ENCODE results near the gene NDUFB7. TPM values are rescaled to one million over a fixed set of nuclear protein-coding genes. Genes with fewer than 3 reads are reported as not detected.

NDUFB7 gene
- polyA plus RNA-seq, 1 of the 3 experiments (the other 2 are of a cell fraction), result 465 TPM

DNA sequence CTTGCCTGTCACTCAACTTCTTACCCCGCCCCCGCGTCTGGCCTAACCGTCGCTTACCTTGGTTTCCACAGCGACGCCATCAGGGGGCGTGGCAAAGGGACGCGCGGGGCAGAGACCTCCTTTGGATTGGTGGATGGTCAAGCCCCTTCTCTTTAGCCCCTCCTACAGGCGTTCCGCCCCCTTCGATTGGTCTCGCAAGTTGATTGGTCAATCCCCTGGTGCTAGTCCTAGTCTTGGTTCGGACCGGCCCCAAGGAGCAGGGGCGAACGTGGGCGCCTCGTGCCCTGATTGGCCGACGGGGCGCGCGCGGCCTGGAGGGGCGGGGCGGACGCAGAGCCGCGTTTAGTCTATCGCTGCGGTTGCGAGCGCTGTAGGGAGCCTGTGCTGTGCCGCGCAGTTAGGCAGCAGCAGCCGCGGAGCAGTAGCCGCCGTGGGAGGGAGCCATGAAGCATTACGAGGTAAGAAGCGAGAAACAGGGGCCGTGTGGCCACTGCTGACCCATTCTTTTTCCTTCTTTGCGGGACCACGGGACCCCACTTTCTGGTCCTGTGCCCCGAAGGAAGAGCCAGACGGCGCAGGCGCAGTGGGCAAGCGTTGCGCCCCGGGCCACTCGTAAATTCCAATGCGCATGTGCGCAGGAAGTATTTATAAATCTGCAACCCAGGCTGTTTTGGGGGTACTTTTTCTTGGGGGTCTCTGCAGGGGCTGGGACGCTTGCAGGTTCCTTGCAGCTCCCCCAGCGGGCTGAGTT is 42.4 kb downstream of the NDUFB7 start, which contains the start of gene TECR (continued):
- peak; percentile 84 for TF ChIP-seq MXI1 (IDR thresholded peaks at IDR 0.05; ENCODE audit: low read depth, low read length)
- TF ChIP-seq YY1 (IDR thresholded peaks at IDR 0.05; ENCODE audit: low read depth), result no peak
- TF ChIP-seq NFIC (IDR thresholded peaks at IDR 0.05; ENCODE audit: borderline replicate concordance), result no peak
- TF ChIP-seq TAF1 (IDR thresholded peaks at IDR 0.05; ENCODE audit: borderline replicate concordance, low read depth, low read length), result peak; percentile 94; the same call in 1 of the 2 replicates
- TF ChIP-seq, protein P1, sequence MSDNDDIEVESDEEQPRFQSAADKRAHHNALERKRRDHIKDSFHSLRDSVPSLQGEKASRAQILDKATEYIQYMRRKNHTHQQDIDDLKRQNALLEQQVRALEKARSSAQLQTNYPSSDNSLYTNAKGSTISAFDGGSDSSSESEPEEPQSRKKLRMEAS (IDR thresholded peaks at IDR 0.05; ENCODE audit: low read depth), result peak; percentile 19; the same call in 1 of the 2 replicates
- no peak for TF ChIP-seq RCOR1 (IDR thresholded peaks at IDR 0.05; ENCODE audit: low read length)
- no peak for TF ChIP-seq TCF12 (IDR thresholded peaks at IDR 0.05)
- TF ChIP-seq, protein P2, sequence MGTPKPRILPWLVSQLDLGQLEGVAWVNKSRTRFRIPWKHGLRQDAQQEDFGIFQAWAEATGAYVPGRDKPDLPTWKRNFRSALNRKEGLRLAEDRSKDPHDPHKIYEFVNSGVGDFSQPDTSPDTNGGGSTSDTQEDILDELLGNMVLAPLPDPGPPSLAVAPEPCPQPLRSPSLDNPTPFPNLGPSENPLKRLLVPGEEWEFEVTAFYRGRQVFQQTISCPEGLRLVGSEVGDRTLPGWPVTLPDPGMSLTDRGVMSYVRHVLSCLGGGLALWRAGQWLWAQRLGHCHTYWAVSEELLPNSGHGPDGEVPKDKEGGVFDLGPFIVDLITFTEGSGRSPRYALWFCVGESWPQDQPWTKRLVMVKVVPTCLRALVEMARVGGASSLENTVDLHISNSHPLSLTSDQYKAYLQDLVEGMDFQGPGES (IDR thresholded peaks at IDR 0.05; ENCODE audit: low read depth, low read length), result peak; percentile 40; the same call in 1 of the 2 replicates
- no peak for TF ChIP-seq MEF2A (IDR thresholded peaks at IDR 0.05; ENCODE audit: borderline replicate concordance, low read depth)
- TF ChIP-seq GABPA (IDR thresholded peaks at IDR 0.05; ENCODE audit: low read depth), result no peak
- TF ChIP-seq, protein P3, sequence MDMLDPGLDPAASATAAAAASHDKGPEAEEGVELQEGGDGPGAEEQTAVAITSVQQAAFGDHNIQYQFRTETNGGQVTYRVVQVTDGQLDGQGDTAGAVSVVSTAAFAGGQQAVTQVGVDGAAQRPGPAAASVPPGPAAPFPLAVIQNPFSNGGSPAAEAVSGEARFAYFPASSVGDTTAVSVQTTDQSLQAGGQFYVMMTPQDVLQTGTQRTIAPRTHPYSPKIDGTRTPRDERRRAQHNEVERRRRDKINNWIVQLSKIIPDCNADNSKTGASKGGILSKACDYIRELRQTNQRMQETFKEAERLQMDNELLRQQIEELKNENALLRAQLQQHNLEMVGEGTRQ (IDR thresholded peaks at IDR 0.05; ENCODE audit: borderline replicate concordance, low read depth, low read length), result peak; percentile 11; the same call in 1 of the 2 replicates
- no peak for TF ChIP-seq RXRA (IDR thresholded peaks at IDR 0.05; ENCODE audit: borderline replicate concordance, low read depth)
- no peak for TF ChIP-seq FOSL2 (IDR thresholded peaks at IDR 0.05; ENCODE audit: borderline replicate concordance, low read depth)
- TF ChIP-seq, protein P4, sequence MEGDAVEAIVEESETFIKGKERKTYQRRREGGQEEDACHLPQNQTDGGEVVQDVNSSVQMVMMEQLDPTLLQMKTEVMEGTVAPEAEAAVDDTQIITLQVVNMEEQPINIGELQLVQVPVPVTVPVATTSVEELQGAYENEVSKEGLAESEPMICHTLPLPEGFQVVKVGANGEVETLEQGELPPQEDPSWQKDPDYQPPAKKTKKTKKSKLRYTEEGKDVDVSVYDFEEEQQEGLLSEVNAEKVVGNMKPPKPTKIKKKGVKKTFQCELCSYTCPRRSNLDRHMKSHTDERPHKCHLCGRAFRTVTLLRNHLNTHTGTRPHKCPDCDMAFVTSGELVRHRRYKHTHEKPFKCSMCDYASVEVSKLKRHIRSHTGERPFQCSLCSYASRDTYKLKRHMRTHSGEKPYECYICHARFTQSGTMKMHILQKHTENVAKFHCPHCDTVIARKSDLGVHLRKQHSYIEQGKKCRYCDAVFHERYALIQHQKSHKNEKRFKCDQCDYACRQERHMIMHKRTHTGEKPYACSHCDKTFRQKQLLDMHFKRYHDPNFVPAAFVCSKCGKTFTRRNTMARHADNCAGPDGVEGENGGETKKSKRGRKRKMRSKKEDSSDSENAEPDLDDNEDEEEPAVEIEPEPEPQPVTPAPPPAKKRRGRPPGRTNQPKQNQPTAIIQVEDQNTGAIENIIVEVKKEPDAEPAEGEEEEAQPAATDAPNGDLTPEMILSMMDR (IDR thresholded peaks at IDR 0.05), result no peak
- peak; percentile 99 for TF ChIP-seq PBX3 (IDR thresholded peaks at IDR 0.05)
- peak; percentile 96 for TF ChIP-seq POLR2AphosphoS5 (IDR thresholded peaks at IDR 0.05; ENCODE audit: low read depth, low read length)
- no peak for TF ChIP-seq EZH2phosphoT487 (IDR thresholded peaks at IDR 0.05; ENCODE audit: borderline replicate concordance, low read depth)
- no peak for TF ChIP-seq CHD2 (IDR thresholded peaks at IDR 0.05; ENCODE audit: low read length, partially characterized antibody)
- TF ChIP-seq TEAD4 (IDR thresholded peaks at IDR 0.05; ENCODE audit: borderline replicate concordance, insufficient read depth), result no peak
- TF ChIP-seq FOXM1 (IDR thresholded peaks at IDR 0.05; ENCODE audit: low read depth), result no peak
